Natural killer cell (primary cell): ENCODE data around the gene NOSIP. TPM values are rescaled to one million over a fixed set of nuclear protein-coding genes. Genes with fewer than 3 reads are reported as not detected.

Experiments
- ATAC-seq, 3 donors: fragments of 150-1000 bp in 2 of 3; fragments of 200-7000 bp in 1 of 3; cut with Tn5 transposase; 1 replicate in 1 of 3; 2 replicates in 2 of 3; pipeline ENCODE4 v1.10.0; 2021; ENCODE audit warnings: mild to moderate bottlenecking in 2 of 3, moderate library complexity in 2 of 3
- DNase-seq, 2 donors: peaks; one replicate each; pipeline versions ENCODE4 v3.0.0 to v3.0.0-alpha.2; 2013 to 2021; ENCODE audit warnings: mixed read lengths in 1 of 2
- H3K27ac ChIP-seq: one replicate; pipeline ENCODE4 v1.5.1; 2013; ENCODE audit warnings: mild to moderate bottlenecking, low read length
- H3K27me3 ChIP-seq: one replicate; pipeline ENCODE4 v1.6.1; 2013; ENCODE audit warnings: low read length; ENCODE audit not compliant: control insufficient read depth, insufficient read depth
- H3K36me3 ChIP-seq: one replicate; pipeline ENCODE4 v1.6.1; 2013; ENCODE audit warnings: low read length; ENCODE audit not compliant: control insufficient read depth, insufficient read depth
- H3K4me1 ChIP-seq: one replicate; pipeline ENCODE4 v1.6.1; 2013; ENCODE audit warnings: low read length; ENCODE audit not compliant: control insufficient read depth, insufficient read depth
- H3K4me3 ChIP-seq: one replicate; pipeline ENCODE4 v1.5.1; 2013; ENCODE audit warnings: low read length
- H3K9me3 ChIP-seq: one replicate; pipeline ENCODE4 v1.6.1; 2013; ENCODE audit warnings: low read length; ENCODE audit not compliant: control insufficient read depth, insufficient read depth
- H3K27ac Mint-ChIP-seq, 2 donors: one replicate each; pipeline ENCODE4 v1.8.0; 2022; ENCODE audit warnings: mild to moderate bottlenecking in 2 of 2, mixed read lengths in 2 of 2, moderate library complexity in 1 of 2
- H3K27me3 Mint-ChIP-seq, 2 donors: one replicate each; pipeline ENCODE4 v1.8.0; 2022; ENCODE audit warnings: low read depth in 2 of 2, mixed read lengths in 2 of 2
- H3K36me3 Mint-ChIP-seq: one replicate; pipeline ENCODE4 v1.8.0; 2022; ENCODE audit warnings: mixed read lengths
- H3K4me1 Mint-ChIP-seq, 2 donors: one replicate each; pipeline ENCODE4 v1.8.0; 2022; ENCODE audit warnings: mixed read lengths in 2 of 2
- H3K4me3 Mint-ChIP-seq: one replicate; pipeline ENCODE4 v1.8.0; 2022; ENCODE audit warnings: mild to moderate bottlenecking, moderate library complexity, mixed read lengths
- H3K9me3 Mint-ChIP-seq, 2 donors: one replicate each; pipeline ENCODE4 v1.8.0; 2022; ENCODE audit warnings: mixed read lengths in 2 of 2
- CTCF ChIP-seq: fragments of 200-600 bp; IDR thresholded peaks from one replicate; pipeline ENCODE4 v1.8.0; 2022; ENCODE audit warnings: antibody characterized with exemption
- WGBS: methylation state at CpG from one replicate; pipeline ENCODE4 v1.1.7; 2013; ENCODE audit warnings: missing lambda C conversion rate; ENCODE audit not compliant: insufficient coverage; 5-methylcytosine and 5-hydroxymethylcytosine counted together
- intact Hi-C: fragments of 100-400 bp; cut with micrococcal nuclease; formaldehyde crosslinking; loops from one replicate; pipeline ENCODE4 v1.14.2; 2022
- total RNA-seq, 4 donors: library from RNA; stranded (reverse); fragments of 120-200 nt in 1 of 4; gene quantifications; one replicate each; pipeline versions ENCODE4 v1.2.3 to v1.2.4, GENCODE V29; 2013 to 2022

The NOSIP gene
- total RNA-seq, 3 donors from 2014 or later (not counting 1 experiment from before 2014, with no cell fraction given): 46.7 to 63.6 (median 59.8) TPM

GRCh38 chr19:49542446-49542845 is 37.9 kb downstream of the NOSIP start:
- H3K9me3 Mint-ChIP-seq: no peaks in the 10 kb centered on the region
- no peak for DNase-seq
- WGBS: 97% methylated on average over 16 of the region's 16 CpGs
- ATAC-seq: no peak
- intact Hi-C loops: no loop called here
- H3K36me3 Mint-ChIP-seq: no peaks in the 10 kb centered on the region
- no peaks in the 10 kb centered on the region for H3K27me3 ChIP-seq
- H3K4me3 Mint-ChIP-seq: no peak overlapping the region
- H3K27me3 Mint-ChIP-seq: peaks cover 0 to 2% of the 10 kb centered on the region in 2 donors
- no peaks in the 10 kb centered on the region for H3K36me3 ChIP-seq
- no peak overlapping the region for H3K4me3 ChIP-seq
- H3K4me1 Mint-ChIP-seq: peaks cover 5 to 15% of the 10 kb centered on the region in 2 donors
- H3K27ac Mint-ChIP-seq: no peak overlapping the region
- no peak overlapping the region for H3K27ac ChIP-seq
- no peak for TF ChIP-seq CTCF
- H3K4me1 ChIP-seq: peaks cover 9% of the 10 kb centered on the region
- H3K9me3 ChIP-seq: no peaks in the 10 kb centered on the region

GRCh38 chr19:49541914-49542313 is 38.4 kb downstream of the NOSIP start:
- intact Hi-C loops: no loop called here
- no peak overlapping the region for H3K4me3 ChIP-seq
- ATAC-seq (no peak), DNase-seq (no peak)
- 95% methylated on average over 6 of the region's 6 CpGs for WGBS
- no peaks in the 10 kb centered on the region for H3K9me3 Mint-ChIP-seq
- no peak overlapping the region for H3K27ac ChIP-seq
- no peak for TF ChIP-seq CTCF
- no peaks in the 10 kb centered on the region for H3K9me3 ChIP-seq
- H3K36me3 ChIP-seq: no peaks in the 10 kb centered on the region
- H3K4me3 Mint-ChIP-seq: no peak overlapping the region
- no peak overlapping the region for H3K27ac Mint-ChIP-seq
- H3K36me3 Mint-ChIP-seq: no peaks in the 10 kb centered on the region
- peaks cover 13% of the 10 kb centered on the region for H3K4me1 ChIP-seq
- H3K4me1 Mint-ChIP-seq: peaks cover 3 to 13% of the 10 kb centered on the region in 2 donors
- H3K27me3 ChIP-seq: no peaks in the 10 kb centered on the region
- H3K27me3 Mint-ChIP-seq: peaks cover 0 to 2% of the 10 kb centered on the region in 2 donors

- no peak overlapping the region for H3K4me3 Mint-ChIP-seq
- ATAC-seq (no peak), DNase-seq (no peak)
- no peaks in the 10 kb centered on the region for H3K36me3 Mint-ChIP-seq
- TF ChIP-seq CTCF: no peak
- H3K27ac Mint-ChIP-seq: no peak overlapping the region
- Histone ChIP-seq H3K27ac (no peak overlapping the region), H3K4me1 (peaks cover 22% of the 10 kb centered on the region), H3K36me3 (no peaks in the 10 kb centered on the region), H3K9me3 (no peaks in the 10 kb centered on the region), H3K4me3 (no peak overlapping the region), H3K27me3 (no peaks in the 10 kb centered on the region)
- WGBS: 94% methylated on average over 13 of the region's 13 CpGs
- no peaks in the 10 kb centered on the region for H3K9me3 Mint-ChIP-seq
- peaks cover 0 to 5% of the 10 kb centered on the region in 2 donors for H3K27me3 Mint-ChIP-seq
- H3K4me1 Mint-ChIP-seq: peaks cover 11 to 20% of the 10 kb centered on the region in 2 donors
- intact Hi-C loops: no loop called here
Observed at GRCh38 chr19:49539192-49539952, 41.0 kb downstream of the NOSIP start.

- intact Hi-C loops: no loop called here
- Mint-ChIP-seq H3K27ac (no peak overlapping the region), H3K4me3 (no peak overlapping the region), H3K4me1 (peaks cover 14 to 18% of the 10 kb centered on the region in 2 donors), H3K9me3 (no peaks in the 10 kb centered on the region), H3K36me3 (no peaks in the 10 kb centered on the region), H3K27me3 (peaks cover 0 to 3% of the 10 kb centered on the region in 2 donors)
- WGBS: 83% methylated on average over 5 of the region's 5 CpGs
- Histone ChIP-seq H3K27me3 (no peaks in the 10 kb centered on the region), H3K4me3 (no peak overlapping the region), H3K27ac (no peak overlapping the region), H3K36me3 (no peaks in the 10 kb centered on the region), H3K9me3 (no peaks in the 10 kb centered on the region), H3K4me1 (peaks cover 27% of the 10 kb centered on the region)
- DNase-seq (no peak), ATAC-seq (no peak)
- no peak for TF ChIP-seq CTCF
Observed at GRCh38 chr19:49538643-49539042, 41.7 kb downstream of the NOSIP start.
